IPS-20b (cell line): ENCODE results near the gene KRTAP4-12.
"Not testable (repeated sequence)": the region's sequence is repeated elsewhere in the genome, so short reads cannot be mapped to it uniquely, and the experiment has no call there.

Source experiments
- H3K27ac ChIP-seq: one replicate; pipeline ENCODE4 v1.5.1; 2013; ENCODE audit warnings: low read length
- H3K27me3 ChIP-seq: 2 replicates; pipeline ENCODE4 v1.6.1; 2013; ENCODE audit warnings: mild to moderate bottlenecking, low read length, inconsistent platforms; ENCODE audit not compliant: insufficient read depth
- H3K36me3 ChIP-seq: 2 replicates; pipeline ENCODE4 v1.6.1; 2013; ENCODE audit warnings: low read depth, mild to moderate bottlenecking, inconsistent platforms, low read length, moderate library complexity; ENCODE audit not compliant: insufficient read depth
- H3K4me1 ChIP-seq: 2 replicates; pipeline ENCODE4 v1.6.1; 2013; ENCODE audit warnings: mild to moderate bottlenecking, control low read depth, inconsistent platforms, low read length, moderate library complexity; ENCODE audit not compliant: insufficient read depth
- H3K4me3 ChIP-seq: 2 replicates; pipeline ENCODE4 v1.5.1; 2013; ENCODE audit warnings: mild to moderate bottlenecking, low read length, inconsistent platforms
- H3K9ac ChIP-seq: 2 replicates; pipeline ENCODE4 v1.6.1; 2013; ENCODE audit warnings: low read depth, mild to moderate bottlenecking, inconsistent platforms, low read length, moderate library complexity
- H3K9me3 ChIP-seq: 2 replicates; pipeline ENCODE4 v1.6.1; 2013; ENCODE audit warnings: mild to moderate bottlenecking, low read depth, low read length, inconsistent platforms; ENCODE audit not compliant: insufficient read depth

The KRTAP4-12 gene

GRCh38 chr17:41123292-41123990 is 541 bp downstream of the KRTAP4-12 start:
- H3K4me1 ChIP-seq, H3K27me3 ChIP-seq, H3K36me3 ChIP-seq, H3K9ac ChIP-seq, H3K27ac ChIP-seq, H3K9me3 ChIP-seq, H3K4me3 ChIP-seq: not testable (repeated sequence)

DNA sequence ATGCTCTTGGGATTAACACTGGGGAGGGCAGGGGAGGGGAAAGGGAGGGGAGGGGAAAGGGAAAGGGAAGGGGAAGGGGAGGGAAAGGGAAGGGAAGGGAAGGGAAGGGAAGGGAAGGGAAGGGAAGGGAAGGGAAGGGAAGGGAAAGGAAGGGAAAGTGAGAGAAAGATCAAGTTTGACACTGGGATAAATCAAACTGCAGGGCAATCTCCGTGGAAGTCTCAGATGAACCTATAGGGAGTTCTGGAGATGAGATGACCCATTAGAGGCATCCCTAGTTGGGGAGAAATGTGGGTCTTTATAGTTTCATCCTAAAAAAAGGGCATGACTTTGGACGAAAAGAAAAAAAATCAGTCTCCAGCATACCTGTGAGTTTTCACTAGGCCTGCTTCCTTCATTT is 2.2 kb downstream of the KRTAP4-12 start:
- Histone ChIP-seq H3K9me3 (no peaks in the 10 kb centered on the region), H3K27me3 (no peaks in the 10 kb centered on the region), H3K4me3 (no peak overlapping the region), H3K9ac (no peak overlapping the region), H3K4me1 (no peaks in the 10 kb centered on the region), H3K27ac (no peak overlapping the region), H3K36me3 (no peaks in the 10 kb centered on the region)

- H3K27me3 ChIP-seq, H3K4me3 ChIP-seq, H3K27ac ChIP-seq, H3K9ac ChIP-seq, H3K9me3 ChIP-seq, H3K36me3 ChIP-seq, H3K4me1 ChIP-seq: not testable (repeated sequence)
Measured at GRCh38 chr17:41119696-41120690, 4.0 kb downstream of the KRTAP4-12 start.

- Histone ChIP-seq H3K36me3 (no peaks in the 10 kb centered on the region), H3K9ac (no peak overlapping the region), H3K27ac (no peak overlapping the region), H3K9me3 (peaks cover 7% of the 10 kb centered on the region; the same call in 1 of the 2 replicates), H3K4me3 (no peak overlapping the region), H3K4me1 (no peaks in the 10 kb centered on the region), H3K27me3 (no peaks in the 10 kb centered on the region)
Measured at GRCh38 chr17:41118721-41119120, 5.3 kb downstream of the KRTAP4-12 start.

DNA sequence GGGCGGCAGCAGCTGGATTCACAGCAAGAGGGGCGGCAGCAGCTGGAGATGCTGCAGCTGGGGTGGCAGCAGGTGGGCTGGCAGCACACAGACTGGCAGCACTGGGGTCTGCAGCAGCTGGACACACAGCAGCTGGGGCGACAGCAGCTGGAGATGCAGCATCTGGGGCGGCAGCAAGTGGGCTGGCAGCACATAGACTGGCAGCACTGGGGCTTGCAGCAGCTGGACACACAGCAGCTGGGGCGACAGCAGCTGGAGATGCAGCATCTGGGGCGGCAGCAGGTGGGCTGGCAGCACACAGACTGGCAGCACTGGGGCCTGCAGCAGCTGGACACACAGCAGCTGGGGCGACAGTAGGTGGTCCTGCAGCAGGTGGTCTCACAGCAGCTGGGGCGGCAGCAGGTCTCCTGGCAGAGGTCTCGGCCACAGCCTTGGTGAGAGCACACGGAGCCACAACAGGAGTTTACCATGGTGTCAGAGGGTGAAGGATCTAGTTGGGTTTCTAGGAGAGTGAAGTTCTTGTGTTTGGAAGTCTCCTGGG is 6.1 kb downstream of the KRTAP4-12 start, which contains the start of gene KRTAP4-11:
Gene KRTAP4-11 (minus strand): TSS at position 528 of the 541 bp plus-strand sequence. CDS start 58 bp downstream, at position 470.
- H3K27ac ChIP-seq, H3K4me3 ChIP-seq, H3K36me3 ChIP-seq, H3K9ac ChIP-seq, H3K27me3 ChIP-seq, H3K4me1 ChIP-seq: not testable (repeated sequence)
- H3K9me3 ChIP-seq, result peaks cover 15% of the 10 kb centered on the region; the same call in 1 of the 2 replicates

GRCh38 chr17:41116297-41116696 is 7.7 kb downstream of the KRTAP4-12 start:
- Histone ChIP-seq H3K4me1 (no peaks in the 10 kb centered on the region), H3K4me3 (no peak overlapping the region), H3K9ac (no peak overlapping the region), H3K36me3 (no peaks in the 10 kb centered on the region), H3K27me3 (no peaks in the 10 kb centered on the region), H3K27ac (no peak overlapping the region), H3K9me3 (peaks cover 30% of the 10 kb centered on the region)

DNA sequence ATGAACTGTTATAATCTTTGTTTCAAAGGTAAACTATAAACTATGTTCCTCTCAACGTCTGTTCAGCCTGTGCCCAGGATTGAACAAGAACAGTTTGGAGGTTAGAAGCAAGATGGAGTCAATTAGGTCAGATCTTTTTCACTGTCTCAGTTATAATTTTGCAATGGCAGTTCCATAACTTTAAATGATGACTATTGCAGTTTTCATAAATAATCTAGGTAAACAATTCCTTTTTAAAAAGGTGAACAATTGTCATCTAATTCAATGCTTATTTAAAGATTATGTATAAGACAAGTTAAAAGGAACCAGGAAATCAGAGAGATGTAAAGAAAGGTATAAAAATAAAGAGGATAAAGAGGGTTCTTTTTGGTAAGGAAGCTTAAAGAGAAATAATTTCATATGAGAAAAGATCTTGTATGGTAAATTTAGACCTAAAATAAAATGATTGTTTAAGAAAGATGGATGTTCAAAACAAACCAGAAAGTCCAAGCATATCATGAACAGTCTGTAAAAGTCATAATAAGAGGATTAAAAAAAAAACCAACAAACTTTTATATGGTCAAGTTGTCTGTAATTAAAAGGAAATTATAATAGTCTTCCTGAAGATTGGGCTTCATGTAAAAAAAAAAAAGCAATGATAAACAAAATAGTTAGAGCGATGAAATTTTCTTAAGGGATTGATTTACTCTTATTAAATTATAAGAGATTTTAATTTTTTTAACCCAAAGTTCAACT is 12.7 kb downstream of the KRTAP4-12 start:
- Histone ChIP-seq H3K9ac (no peak overlapping the region), H3K4me3 (no peak overlapping the region), H3K36me3 (no peaks in the 10 kb centered on the region), H3K9me3 (peaks cover 42% of the 10 kb centered on the region), H3K27me3 (no peaks in the 10 kb centered on the region), H3K4me1 (peaks cover 21% of the 10 kb centered on the region; the same call in 1 of the 2 replicates), H3K27ac (no peak overlapping the region)

DNA sequence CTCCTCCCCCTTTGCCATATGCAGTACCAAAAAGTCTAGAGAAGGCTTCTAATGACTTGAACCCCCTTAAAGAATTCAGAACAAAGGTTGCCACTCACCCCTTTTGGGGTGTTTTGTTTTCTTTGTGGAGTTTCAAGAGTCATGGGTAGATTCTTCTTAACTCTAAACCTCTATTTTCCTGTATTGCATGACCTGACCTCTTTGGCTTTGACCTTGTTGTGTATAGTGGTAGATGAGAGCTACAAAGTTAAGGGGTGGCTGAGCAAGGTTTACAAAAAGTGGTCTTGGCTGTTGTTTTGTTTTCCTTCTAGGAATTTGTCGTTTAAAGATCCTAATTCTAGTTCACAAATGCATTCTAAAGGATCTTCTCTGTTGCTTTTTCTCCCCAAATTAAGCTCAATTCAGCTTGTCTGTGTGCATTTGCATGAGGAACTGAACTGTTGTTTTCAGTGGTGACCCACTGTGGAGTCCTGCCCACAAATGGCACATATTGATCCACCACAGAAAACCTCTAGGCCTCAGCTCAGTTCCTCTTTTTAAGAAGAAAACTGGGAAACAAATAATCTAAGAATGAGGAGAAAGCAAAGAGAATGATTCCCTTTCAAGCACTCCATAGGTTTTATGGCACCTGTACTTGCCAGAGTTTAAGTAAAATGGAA is 15.1 kb downstream of the KRTAP4-12 start:
- peaks cover 36% of the 10 kb centered on the region for H3K9me3 ChIP-seq
- H3K4me1 ChIP-seq, result peaks cover 24% of the 10 kb centered on the region; the same call in 1 of the 2 replicates
- not testable (repeated sequence) for H3K27me3 ChIP-seq, H3K27ac ChIP-seq, H3K36me3 ChIP-seq
- H3K9ac ChIP-seq, result peak overlapping the region; percentile 33; the same call in 1 of the 2 replicates
- peak overlapping the region; percentile 42; the same call in 1 of the 2 replicates for H3K4me3 ChIP-seq

- Histone ChIP-seq H3K9ac (peak overlapping the region; percentile 33; the same call in 1 of the 2 replicates), H3K4me1 (peaks cover 24% of the 10 kb centered on the region; the same call in 1 of the 2 replicates), H3K27ac (peak overlapping the region; percentile 39), H3K9me3 (peaks cover 28% of the 10 kb centered on the region), H3K27me3 (no peaks in the 10 kb centered on the region), H3K4me3 (peak overlapping the region; percentile 42), H3K36me3 (no peaks in the 10 kb centered on the region)
Measured at GRCh38 chr17:41107941-41108450, 16.0 kb downstream of the KRTAP4-12 start.

- H3K36me3 ChIP-seq, H3K27ac ChIP-seq, H3K9ac ChIP-seq, H3K4me3 ChIP-seq, H3K27me3 ChIP-seq, H3K9me3 ChIP-seq: not testable (repeated sequence)
- peaks cover 24% of the 10 kb centered on the region; the same call in 1 of the 2 replicates for H3K4me1 ChIP-seq
Measured at GRCh38 chr17:41105347-41105746, 18.6 kb downstream of the KRTAP4-12 start, which contains the start of gene KRTAP4-9. Gene KRTAP4-9, plus strand, starts transcription at chr17:41105389. Its CDS starts 0 bp downstream, at chr17:41105389.
